Measurements from ENCODE around the gene EXOC6B.

The EXOC6B gene

DNA sequence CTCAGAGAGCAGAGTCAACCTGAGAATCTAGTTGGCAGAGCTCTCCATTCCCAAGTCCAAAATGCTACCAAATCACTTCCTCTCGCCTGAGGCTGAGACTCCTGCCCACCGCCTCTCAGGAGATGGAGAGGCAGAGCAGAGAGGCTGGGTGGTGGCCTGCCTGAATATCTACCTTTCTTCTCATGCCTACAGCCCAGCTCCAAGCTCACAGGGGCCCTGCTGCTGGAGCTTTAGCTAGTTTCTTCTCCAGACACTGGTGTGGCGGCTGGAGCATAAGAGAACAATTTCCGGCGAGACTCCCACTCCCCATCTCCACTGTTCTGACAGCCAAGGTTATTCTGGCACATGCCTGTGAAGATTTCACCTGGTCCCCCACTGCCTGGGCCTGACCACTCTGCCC is 670.1 kb downstream of the EXOC6B start:
- CTCF ChIA-PET, result interaction anchor here (0.6 to 1.5 kb wide), 2 partner anchors 161 to 232 kb away, joined by 3 to 5 read pairs; no protein-coding TSS in a partner anchor
- no peak for TF ChIP-seq CTCF (conservative IDR thresholded peaks at IDR 0.05; ENCODE audit: low read depth)
- POLR2A ChIA-PET (ENCODE audit: low non-redundant PET), result no interaction called here
- H3K27ac ChIP-seq, result no peak overlapping the region
- no peak for DNase-seq (ENCODE audit: low spot score)

DNA sequence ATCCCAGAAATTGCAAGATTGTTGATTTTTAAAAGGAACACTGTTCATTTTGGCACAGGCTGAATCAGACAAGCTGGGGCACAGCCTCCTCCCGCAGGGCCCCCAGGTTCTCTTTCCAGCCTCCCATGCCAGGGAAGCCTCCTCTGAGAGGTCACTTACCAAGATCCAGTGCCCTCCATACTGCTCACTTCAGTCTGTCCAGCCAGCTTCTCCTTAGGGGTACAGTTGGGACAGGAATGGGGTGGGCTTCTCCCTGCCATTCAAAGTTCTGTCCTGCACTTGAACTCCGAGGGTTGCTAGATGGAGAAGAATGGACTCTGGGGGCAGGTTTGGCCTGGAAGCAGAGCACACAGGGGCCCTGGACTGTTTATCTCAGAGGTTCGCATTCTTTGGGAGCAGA is 670.7 kb downstream of the EXOC6B start:
- ChIA-PET POLR2A (ENCODE audit: low non-redundant PET) (no interaction called here), CTCF (interaction anchor here (1.5 kb wide), 1 partner anchor 231 kb away, joined by 3 read pairs; no protein-coding TSS in a partner anchor)
- no peak for DNase-seq (ENCODE audit: low spot score)
- TF ChIP-seq CTCF (conservative IDR thresholded peaks at IDR 0.05; ENCODE audit: low read depth), result no peak
- H3K27ac ChIP-seq, result no peak overlapping the region

DNA sequence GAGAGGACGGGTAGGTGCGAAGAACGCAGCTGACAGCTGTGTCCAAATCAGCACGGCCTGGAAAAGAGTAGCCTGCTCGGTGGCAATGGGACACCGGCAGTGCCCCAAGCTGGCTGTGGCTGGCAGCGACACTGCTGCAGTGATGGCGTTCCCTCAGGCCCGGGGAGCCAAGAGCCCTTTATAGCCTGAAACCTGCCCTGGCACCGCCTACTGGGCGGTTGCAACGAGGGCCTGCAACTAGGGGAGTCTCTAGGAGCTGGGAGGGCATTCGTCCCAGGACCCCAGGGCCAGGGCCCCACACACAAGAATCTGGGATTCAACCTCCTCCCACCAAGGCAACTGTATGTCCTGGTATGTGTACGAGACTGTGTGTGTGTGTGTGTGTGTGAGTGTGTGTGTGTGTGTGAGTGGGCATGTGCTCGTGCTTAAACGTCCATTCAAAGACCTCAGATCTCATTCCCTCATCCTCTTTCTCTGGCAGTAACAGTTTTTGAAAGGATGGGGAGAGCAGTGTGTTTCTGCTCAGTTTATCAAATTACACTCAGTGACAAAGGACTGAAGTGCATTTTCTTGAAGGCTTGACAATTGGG is 671.4 kb downstream of the EXOC6B start:
- no peak overlapping the region for H3K27ac ChIP-seq
- ChIA-PET POLR2A (ENCODE audit: low non-redundant PET) (no interaction called here), CTCF (interaction anchor here (0.6 kb wide), 1 partner anchor 231 kb away, joined by 4 read pairs; no protein-coding TSS in a partner anchor)
- no peak for DNase-seq (ENCODE audit: low spot score)
- TF ChIP-seq CTCF (conservative IDR thresholded peaks at IDR 0.05; ENCODE audit: low read depth), result no peak

- no peak for DNase-seq (ENCODE audit: low spot score)
- H3K27ac ChIP-seq, result no peak overlapping the region
- ChIA-PET CTCF (interaction anchor here (1.2 kb wide), 1 partner anchor 543 kb away, joined by 3 read pairs; no protein-coding TSS in a partner anchor), POLR2A (ENCODE audit: low non-redundant PET) (no interaction called here)
- TF ChIP-seq CTCF (conservative IDR thresholded peaks at IDR 0.05; ENCODE audit: low read depth), result no peak
Observed at GRCh38 chr2:72153924-72154323, 671.9 kb downstream of the EXOC6B start.

DNA sequence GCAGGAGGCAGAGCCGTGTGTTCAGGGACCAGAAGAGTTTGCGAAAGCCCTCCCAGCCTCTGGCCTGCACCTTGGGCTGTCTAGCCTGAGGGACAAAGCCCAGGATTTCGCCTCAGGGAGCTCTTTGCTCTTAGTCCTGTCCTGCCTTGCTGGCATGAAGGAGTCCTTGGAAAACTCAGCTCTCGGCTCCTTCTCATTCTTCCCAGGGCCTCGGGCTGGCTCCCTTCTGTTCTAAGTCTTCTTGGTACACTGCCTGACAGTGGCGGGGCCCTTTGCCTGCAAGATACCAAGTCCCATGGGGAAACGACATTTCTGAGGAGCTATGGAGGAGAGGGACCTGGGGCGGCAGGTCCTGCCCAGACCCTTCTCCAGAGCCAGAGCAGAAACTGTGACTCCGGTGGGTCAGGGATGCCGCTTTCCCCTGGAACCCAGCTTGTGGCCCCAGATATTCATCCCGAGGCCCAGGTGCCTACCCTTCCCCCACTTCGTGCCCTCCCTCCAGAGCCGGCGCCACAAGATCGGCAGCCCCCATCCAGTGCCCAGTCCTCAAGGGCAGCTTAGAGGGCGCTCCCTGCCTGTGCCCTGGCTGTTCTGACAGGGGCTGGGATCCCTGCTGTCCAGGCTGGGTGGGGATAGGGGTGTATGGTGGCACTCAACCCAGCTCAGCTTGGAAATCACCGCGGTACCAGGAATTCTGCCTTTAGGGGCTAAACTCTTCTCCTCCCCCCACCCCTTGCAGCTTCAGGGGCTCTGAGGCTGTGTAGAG is 672.6 kb downstream of the EXOC6B start:
- DNase-seq (ENCODE audit: low spot score), result no peak
- ChIA-PET POLR2A (ENCODE audit: low non-redundant PET) (no interaction called here), CTCF (interaction anchor here (0.7 to 3.3 kb wide), 4 partner anchors 229 to 607 kb away, joined by 3 to 45 read pairs (median 10); no protein-coding TSS in a partner anchor)
- TF ChIP-seq CTCF (conservative IDR thresholded peaks at IDR 0.05; ENCODE audit: low read depth), result no peak
- no peak overlapping the region for H3K27ac ChIP-seq

GRCh38 chr2:72150861-72151356 is 674.9 kb downstream of the EXOC6B start:
- ChIA-PET POLR2A (ENCODE audit: low non-redundant PET) (no interaction called here), CTCF (interaction anchor here (0.6 to 3.3 kb wide), 34 partner anchors 10 to 835 kb away, joined by 3 to 45 read pairs (median 4); no protein-coding TSS in a partner anchor)

More at GRCh38 chr2:72150861-72151356, 674.9 kb downstream of the EXOC6B start:
- TF ChIP-seq CTCF (conservative IDR thresholded peaks at IDR 0.05; ENCODE audit: low read depth), result no peak
- H3K27ac ChIP-seq, result no peak overlapping the region
- no peak for DNase-seq (ENCODE audit: low spot score)
